HCT116 (cell line): ENCODE results near the gene AQP6.

ENCODE experiments used
- ATF3 ChIP-seq: IDR thresholded peaks from 2 replicates; pipeline ENCODE4 v1.6.1; 2012
- CEBPB ChIP-seq: IDR thresholded peaks from 2 replicates; pipeline ENCODE4 v1.6.1; 2012; ENCODE audit warnings: low read depth
- CTCF ChIP-seq, 3 experiments: fragments of 200-600 bp in 1 of 3; sonication (generic) in 1 of 3; IDR thresholded peaks in 2 of 3; conservative IDR thresholded peaks in 1 of 3; 2 replicates each; pipeline ENCODE4 v1.5.1; 2012 to 2017; ENCODE audit warnings: low read depth in 2 of 3, low read length in 2 of 3, antibody characterized with exemption in 1 of 3, borderline replicate concordance in 1 of 3, control low read depth in 1 of 3, mild to moderate bottlenecking in 1 of 3, mixed read lengths in 1 of 3, mixed run types in 1 of 3, moderate library complexity in 1 of 3; ENCODE audit not compliant: insufficient read depth in 1 of 3
- EGR1 ChIP-seq: IDR thresholded peaks from 2 replicates; pipeline ENCODE4 v1.6.1; 2012; ENCODE audit warnings: low read depth
- ELF1 ChIP-seq: IDR thresholded peaks from 2 replicates; pipeline ENCODE4 v1.6.1; 2012; ENCODE audit warnings: low read depth, borderline replicate concordance
- EZH2phosphoT487 ChIP-seq: fragments of 200-600 bp; IDR thresholded peaks from 2 replicates; pipeline ENCODE4 v1.6.1; 2018; ENCODE audit warnings: antibody characterized with exemption, borderline replicate concordance
- MAX ChIP-seq: IDR thresholded peaks from 2 replicates; pipeline ENCODE4 v1.6.1; 2012
- POLR2A ChIP-seq: IDR thresholded peaks from 2 replicates; pipeline ENCODE4 v1.7.0; 2011; ENCODE audit warnings: borderline replicate concordance; ENCODE audit not compliant: insufficient read depth, insufficient read length; ENCODE audit errors: extremely low read depth
- POLR2AphosphoS5 ChIP-seq: IDR thresholded peaks from 2 replicates; pipeline ENCODE4 v1.6.1; 2011; ENCODE audit warnings: mild to moderate bottlenecking, low read depth, low read length, moderate library complexity
- REST ChIP-seq: IDR thresholded peaks from 2 replicates; pipeline ENCODE4 v1.6.1; 2012; ENCODE audit warnings: low read depth
- SIN3A ChIP-seq: IDR thresholded peaks from 2 replicates; pipeline ENCODE4 v1.6.1; 2012; ENCODE audit warnings: low read depth
- SP1 ChIP-seq: IDR thresholded peaks from 2 replicates; pipeline ENCODE4 v1.6.1; 2012; ENCODE audit warnings: low read depth
- YY1 ChIP-seq: IDR thresholded peaks from 2 replicates; pipeline ENCODE4 v1.6.1; 2011; ENCODE audit warnings: low read length, low read depth, moderate library complexity, mild to moderate bottlenecking; ENCODE audit not compliant: insufficient replicate concordance; ENCODE audit errors: extremely low read depth
- ZFX ChIP-seq: fragments of 450-650 bp; IDR thresholded peaks from 2 replicates; pipeline ENCODE4 v1.6.1; 2017

GRCh38 chr12:49949866-49950265 lies 22.9 kb upstream of the AQP6 start:
- TF ChIP-seq CTCF (IDR thresholded peaks at IDR 0.05 in 2 of 3, conservative IDR thresholded peaks at IDR 0.05 in 1 of 3; ENCODE audit: borderline replicate concordance in 1 of 3, insufficient read depth in 1 of 3, low read depth in 2 of 3, low read length in 2 of 3) (no peak), YY1 (no peak), POLR2A (no peak), SIN3A (no peak), ELF1 (no peak), MAX (no peak), CEBPB (no peak), EZH2phosphoT487 (no peak), POLR2AphosphoS5 (no peak), ATF3 (no peak), EGR1 (no peak), REST (no peak), SP1 (no peak), ZFX (no peak)
